Peyer's patch (tissue), 4 donors: ENCODE measurements around the gene RALGDS. TPM values are rescaled to one million over a fixed set of nuclear protein-coding genes. Genes with fewer than 3 reads are reported as not detected.

Experiments
- DNase-seq, 3 donors: peaks; one replicate each; pipeline ENCODE4 v3.0.0-alpha.2; 2017 to 2019
- H3K27ac ChIP-seq, 4 donors: fragments of 200-600 bp; sonication (generic); one replicate each; pipeline ENCODE4 v1.5.1; 2016 to 2019
- H3K27me3 ChIP-seq, 2 donors: fragments of 200-600 bp; sonication (generic); one replicate each; pipeline ENCODE4 v1.5.1; 2019
- H3K36me3 ChIP-seq, 3 donors: fragments of 200-600 bp; sonication (generic); one replicate each; pipeline ENCODE4 v1.5.1; 2016 to 2019
- H3K4me1 ChIP-seq, 4 donors: fragments of 200-600 bp; sonication (generic); one replicate each; pipeline ENCODE4 v1.5.1; 2016 to 2019
- H3K4me3 ChIP-seq, 4 donors: fragments of 200-600 bp; sonication (generic); 1 replicate in 3 of 4; 2 replicates in 1 of 4; pipeline ENCODE4 v1.5.1; 2016 to 2019; ENCODE audit warnings: mild to moderate bottlenecking in 1 of 4
- H3K9me3 ChIP-seq, 4 donors: fragments of 200-600 bp; sonication (generic); one replicate each; pipeline ENCODE4 v1.5.1; 2016 to 2019; ENCODE audit warnings: mild to moderate bottlenecking in 1 of 4
- POLR2A ChIP-seq, 2 donors: fragments of 450-650 bp; IDR thresholded peaks; one replicate each; pipeline ENCODE4 v1.5.1; 2017; ENCODE audit warnings: antibody characterized with exemption in 2 of 2, mild to moderate bottlenecking in 2 of 2, moderate library complexity in 2 of 2
- total RNA-seq, 4 donors: library from RNA; depleted of rRNA; stranded (reverse); fragments of >200 nt; gene quantifications; one replicate each; pipeline ENCODE4 v1.1.0, GENCODE V29; 2016
- TF ChIP-seq, protein P1 (sequence below), 6 experiments: fragments of 450-650 bp in 4 of 6; fragments of 200-600 bp in 2 of 6; sonication (generic) in 1 of 6; IDR thresholded peaks; one replicate each; pipeline ENCODE4 v1.5.1; 2017 to 2019; ENCODE audit warnings: antibody characterized with exemption in 6 of 6, mild to moderate bottlenecking in 3 of 6, moderate library complexity in 1 of 6

Gene RALGDS
- total RNA-seq, 4 donors from 2014 or later = 53.1 to 237 (median 139) TPM

DNA sequence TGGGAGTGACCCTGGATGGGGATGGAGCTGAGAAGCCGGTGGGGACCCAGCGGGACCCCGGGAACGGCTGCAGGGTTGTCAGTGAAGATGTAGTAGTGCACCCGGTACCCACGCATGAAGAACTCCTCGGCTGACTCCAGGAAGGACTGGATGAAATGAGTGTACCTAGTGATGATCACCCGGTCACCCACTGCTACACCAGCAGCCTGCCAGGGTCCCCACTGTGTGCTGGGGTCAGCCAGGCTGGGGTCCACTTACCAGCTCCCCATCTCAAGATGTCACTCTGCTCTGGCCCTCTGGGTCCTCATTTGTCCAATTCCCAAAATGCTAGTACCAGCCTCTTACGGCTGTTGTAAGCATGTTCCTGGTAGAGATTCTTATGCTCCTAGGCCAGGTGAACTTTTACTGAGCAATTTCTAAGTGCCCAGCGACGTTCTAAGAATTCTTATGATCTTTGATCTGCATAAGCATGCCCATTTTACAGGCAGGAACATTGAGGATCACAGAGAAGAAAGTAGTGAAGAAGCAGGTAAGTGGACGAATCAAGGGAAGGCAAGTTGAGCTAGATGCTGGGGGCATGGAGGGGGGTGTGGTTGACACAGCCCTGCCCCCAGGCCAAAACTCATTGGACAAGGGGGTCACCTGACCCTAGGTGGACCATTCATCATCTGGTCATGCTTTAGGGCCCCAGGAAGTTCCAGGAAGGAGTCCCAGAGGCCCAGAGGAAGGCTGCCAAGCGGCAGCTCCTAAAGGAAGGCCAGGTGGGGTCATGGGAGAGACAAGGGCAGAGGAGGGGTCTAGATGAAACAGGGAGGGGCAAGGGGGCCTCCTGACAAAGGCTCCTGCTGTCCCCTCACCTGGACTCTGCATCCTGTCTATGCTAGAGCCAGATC lies 33.3 kb upstream of the RALGDS start:
- Histone ChIP-seq H3K9me3 (no peaks in the 10 kb centered on the region), H3K36me3 (no peaks in the 10 kb centered on the region), H3K4me3 (no peak overlapping the region), H3K27me3 (no peaks in the 10 kb centered on the region), H3K27ac (no peak overlapping the region), H3K4me1 (peaks cover 0 to 6% (median 0%) of the 10 kb centered on the region in 4 donors)
- TF ChIP-seq, protein P1, sequence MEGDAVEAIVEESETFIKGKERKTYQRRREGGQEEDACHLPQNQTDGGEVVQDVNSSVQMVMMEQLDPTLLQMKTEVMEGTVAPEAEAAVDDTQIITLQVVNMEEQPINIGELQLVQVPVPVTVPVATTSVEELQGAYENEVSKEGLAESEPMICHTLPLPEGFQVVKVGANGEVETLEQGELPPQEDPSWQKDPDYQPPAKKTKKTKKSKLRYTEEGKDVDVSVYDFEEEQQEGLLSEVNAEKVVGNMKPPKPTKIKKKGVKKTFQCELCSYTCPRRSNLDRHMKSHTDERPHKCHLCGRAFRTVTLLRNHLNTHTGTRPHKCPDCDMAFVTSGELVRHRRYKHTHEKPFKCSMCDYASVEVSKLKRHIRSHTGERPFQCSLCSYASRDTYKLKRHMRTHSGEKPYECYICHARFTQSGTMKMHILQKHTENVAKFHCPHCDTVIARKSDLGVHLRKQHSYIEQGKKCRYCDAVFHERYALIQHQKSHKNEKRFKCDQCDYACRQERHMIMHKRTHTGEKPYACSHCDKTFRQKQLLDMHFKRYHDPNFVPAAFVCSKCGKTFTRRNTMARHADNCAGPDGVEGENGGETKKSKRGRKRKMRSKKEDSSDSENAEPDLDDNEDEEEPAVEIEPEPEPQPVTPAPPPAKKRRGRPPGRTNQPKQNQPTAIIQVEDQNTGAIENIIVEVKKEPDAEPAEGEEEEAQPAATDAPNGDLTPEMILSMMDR (IDR thresholded peaks at IDR 0.05) = no peak
- TF ChIP-seq POLR2A (IDR thresholded peaks at IDR 0.05) = no peak
- DNase-seq = peak in 1 of 3 donors; percentile 40

DNA sequence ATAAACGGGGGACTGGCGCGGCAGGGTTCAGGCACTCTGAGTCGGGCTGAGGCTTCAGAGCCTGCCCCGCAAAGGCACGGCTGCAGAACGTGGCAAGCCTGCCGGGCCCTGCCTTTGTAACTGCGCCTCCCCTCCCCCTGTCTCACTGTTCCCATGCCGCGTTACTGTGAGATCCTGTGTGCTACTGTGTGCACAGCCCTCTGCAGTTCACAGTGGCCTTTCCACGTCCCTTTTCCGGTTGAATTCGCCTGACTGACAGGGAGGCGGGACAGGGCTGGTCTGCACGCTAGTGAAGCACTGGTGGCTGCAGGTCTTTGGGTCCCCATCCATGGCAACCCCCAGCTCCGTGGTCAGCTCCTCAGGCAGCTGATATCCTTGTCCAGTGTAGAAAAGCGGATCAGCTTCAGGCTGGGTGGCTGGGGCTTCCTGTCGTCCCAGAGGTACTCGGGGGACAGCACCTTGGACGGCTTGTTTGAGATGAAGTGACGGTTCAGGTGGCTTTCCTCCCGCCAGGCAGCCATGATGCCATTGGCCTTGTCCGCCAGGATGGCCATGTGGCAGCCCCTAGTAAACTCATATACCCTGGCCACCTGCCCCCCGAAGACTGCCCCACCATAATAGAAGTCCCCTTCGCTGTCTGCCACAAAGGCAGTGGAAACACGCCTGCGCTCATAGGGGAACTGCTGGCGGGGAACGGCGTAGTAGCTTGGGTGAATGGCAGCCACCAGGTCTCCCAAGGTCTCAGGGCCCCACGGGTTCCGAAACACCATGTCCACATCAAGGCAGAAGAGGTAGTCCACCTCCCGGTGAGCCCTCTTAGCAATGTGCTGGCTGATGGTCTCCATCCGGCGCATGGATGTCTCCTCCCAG lies 32.4 kb upstream of the RALGDS start:
- DNase-seq = peak in 1 of 3 donors; percentile 44
- H3K4me1 ChIP-seq = peaks cover 0 to 6% (median 1%) of the 10 kb centered on the region in 4 donors
- no peak for TF ChIP-seq POLR2A (IDR thresholded peaks at IDR 0.05)
- TF ChIP-seq, protein P1 (IDR thresholded peaks at IDR 0.05) = no peak
- no peaks in the 10 kb centered on the region for H3K9me3 ChIP-seq
- no peak overlapping the region for H3K4me3 ChIP-seq
- no peak overlapping the region for H3K27ac ChIP-seq
- H3K27me3 ChIP-seq = no peaks in the 10 kb centered on the region
- no peaks in the 10 kb centered on the region for H3K36me3 ChIP-seq

DNA sequence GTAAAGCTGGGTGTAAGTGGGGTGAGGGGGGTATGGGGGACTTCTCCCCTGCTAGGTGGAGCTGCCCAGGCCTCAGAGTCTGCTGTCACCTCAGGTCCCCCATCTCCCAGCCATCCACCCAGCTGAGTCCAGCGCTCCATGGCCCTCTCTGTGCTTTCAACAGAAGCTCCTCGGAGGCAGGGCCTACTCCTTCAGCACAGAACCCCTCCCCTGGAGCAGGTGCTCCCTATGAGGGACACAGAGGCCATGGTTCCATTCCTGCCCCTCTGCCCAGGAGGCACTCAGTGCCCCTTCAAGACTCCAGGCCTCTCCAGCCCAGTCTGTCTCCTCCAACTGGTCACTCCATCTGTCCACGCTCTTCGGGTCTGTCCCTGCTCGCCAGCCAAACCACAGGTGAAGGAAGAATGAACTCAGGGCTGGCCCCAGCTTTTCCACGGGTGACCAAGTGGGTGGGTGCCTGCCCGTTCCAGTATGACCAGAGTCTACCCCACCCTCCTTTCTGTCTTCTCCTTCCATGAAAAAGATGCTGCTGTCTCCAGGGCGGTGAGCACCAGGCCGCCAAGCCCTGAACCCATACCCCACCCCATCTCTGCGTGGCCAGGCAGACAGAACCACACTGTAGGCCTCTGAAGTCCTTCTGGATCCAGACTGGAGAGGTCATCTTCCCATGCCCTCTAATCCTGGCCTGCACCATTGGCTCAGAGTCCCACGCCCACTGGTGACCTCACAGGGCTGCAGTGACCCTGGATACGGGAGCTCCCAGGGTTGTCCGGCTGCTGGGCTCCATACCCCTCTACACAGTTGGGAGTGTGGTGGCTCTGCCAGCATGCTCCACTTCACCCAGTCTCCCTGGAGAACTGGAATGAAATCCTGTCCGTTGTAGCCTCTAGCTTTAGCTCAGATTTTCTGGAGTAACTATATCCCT lies 30.8 kb upstream of the RALGDS start:
- H3K4me1 ChIP-seq = peaks cover 5 to 22% (median 16%) of the 10 kb centered on the region in 4 donors
- TF ChIP-seq, protein P1 (IDR thresholded peaks at IDR 0.05) = no peak
- no peak for TF ChIP-seq POLR2A (IDR thresholded peaks at IDR 0.05)
- no peaks in the 10 kb centered on the region for H3K27me3 ChIP-seq
- peak in 1 of 3 donors; percentile 46 for DNase-seq
- no peaks in the 10 kb centered on the region for H3K9me3 ChIP-seq
- no peak overlapping the region for H3K4me3 ChIP-seq
- H3K36me3 ChIP-seq = no peaks in the 10 kb centered on the region
- no peak overlapping the region for H3K27ac ChIP-seq

DNA sequence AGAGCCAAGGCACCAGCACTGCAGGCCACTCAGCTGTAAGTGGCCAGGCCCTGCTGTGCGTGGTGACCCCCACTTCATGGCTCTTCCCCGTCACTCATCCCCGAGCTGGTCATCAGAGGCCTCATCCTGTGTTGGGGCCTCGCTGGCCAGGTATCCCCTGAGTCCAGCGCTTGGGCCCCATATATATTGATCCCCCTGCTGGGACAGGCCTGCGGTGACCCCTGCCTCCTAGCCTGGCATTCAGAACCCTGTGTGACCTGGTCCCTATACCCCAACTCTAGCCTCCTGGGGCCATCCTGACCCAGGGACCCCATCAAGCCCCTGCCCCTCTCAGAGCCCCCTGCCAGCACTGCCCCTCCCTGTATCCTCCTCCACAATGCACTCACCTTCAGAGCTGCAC lies 30.0 kb upstream of the RALGDS start:
- DNase-seq = no peak
- Histone ChIP-seq H3K9me3 (no peaks in the 10 kb centered on the region), H3K4me3 (no peak overlapping the region), H3K27ac (no peak overlapping the region), H3K36me3 (no peaks in the 10 kb centered on the region), H3K27me3 (no peaks in the 10 kb centered on the region), H3K4me1 (peaks cover 6 to 28% (median 17%) of the 10 kb centered on the region in 4 donors)
- TF ChIP-seq POLR2A (IDR thresholded peaks at IDR 0.05) = no peak
- TF ChIP-seq, protein P1 (IDR thresholded peaks at IDR 0.05) = no peak
